Panc1 (cell line): ENCODE data around the gene SLC9A9.

Experiments used
- CTCF ChIP-seq: fragments of 450-650 bp; IDR thresholded peaks from 2 replicates; pipeline ENCODE4 v1.5.1; 2017; ENCODE audit warnings: mild to moderate bottlenecking
- POLR2AphosphoS5 ChIP-seq: IDR thresholded peaks from 2 replicates; pipeline ENCODE4 v1.6.1; 2012; ENCODE audit warnings: mild to moderate bottlenecking, low read depth, low read length, moderate library complexity
- REST ChIP-seq, 2 experiments: IDR thresholded peaks; 2 replicates each; pipeline ENCODE4 v1.6.1; 2011 to 2012; ENCODE audit warnings: low read depth in 2 of 2, control low read depth in 1 of 2, low read length in 1 of 2, mild to moderate bottlenecking in 1 of 2, moderate library complexity in 1 of 2; ENCODE audit not compliant: insufficient read depth in 1 of 2
- SIN3A ChIP-seq: IDR thresholded peaks from 2 replicates; pipeline ENCODE4 v1.6.1; 2012; ENCODE audit warnings: low read depth, mild to moderate bottlenecking, low read length, moderate library complexity, borderline replicate concordance; ENCODE audit not compliant: insufficient read depth

GRCh38 chr3:143228405-143228804, 619.9 kb downstream of the SLC9A9 start:
- no peak for TF ChIP-seq POLR2AphosphoS5
- no peak for TF ChIP-seq CTCF
- no peak for TF ChIP-seq REST (IDR thresholded peaks at IDR 0.05; ENCODE audit: insufficient read depth in 1 of 2, low read depth in 2 of 2, low read length in 1 of 2)
- no peak for TF ChIP-seq SIN3A
